NCI-H128 (cell line): Measurements from ENCODE around the gene TP53I3.
"Not testable (repeated sequence)": the region's sequence is repeated elsewhere in the genome, so short reads cannot be mapped to it uniquely, and the experiment has no call there.

Experiments
- DNase-seq: peaks from one replicate; lab custom pipeline; 2025; ENCODE audit not compliant: unreplicated experiment; lab: John Stamatoyannopoulos, UW

TP53I3 gene

GRCh38 chr2:24101992-24102391 is 17.4 kb upstream of the TP53I3 start:
- no peak for DNase-seq

- DNase-seq: not testable (repeated sequence)
Measured at GRCh38 chr2:24100732-24101131, 16.1 kb upstream of the TP53I3 start.

- not testable (repeated sequence) for DNase-seq
Measured at GRCh38 chr2:24095171-24095677, 10.6 kb upstream of the TP53I3 start.

GRCh38 chr2:24093270-24093669 is 8.6 kb upstream of the TP53I3 start:
- not testable (repeated sequence) for DNase-seq

GRCh38 chr2:24088821-24089359 is 4.3 kb upstream of the TP53I3 start:
- DNase-seq: no peak

- no peak for DNase-seq
Measured at GRCh38 chr2:24087032-24087431, 2.4 kb upstream of the TP53I3 start.

GRCh38 chr2:24086241-24086640 is 1.6 kb upstream of the TP53I3 start:
- no peak for DNase-seq

- DNase-seq: no peak
Measured at GRCh38 chr2:24085200-24085489, 511 bp upstream of the TP53I3 start.

GRCh38 chr2:24083567-24084385 is 858 bp downstream of the TP53I3 start:
- DNase-seq: peak; percentile 36

- DNase-seq: no peak
Measured at GRCh38 chr2:24082787-24083566, 1.7 kb downstream of the TP53I3 start.

- DNase-seq: no peak
Measured at GRCh38 chr2:24080701-24081100, 3.9 kb downstream of the TP53I3 start.

GRCh38 chr2:24077879-24078278 is 6.8 kb downstream of the TP53I3 start:
- DNase-seq: no peak

- no peak for DNase-seq
Measured at GRCh38 chr2:24077535-24077877, 7.1 kb downstream of the TP53I3 start.

- DNase-seq: no peak
Measured at GRCh38 chr2:24076849-24077534, 7.6 kb downstream of the TP53I3 start.

- DNase-seq: peak; percentile 99
Measured at GRCh38 chr2:24075915-24076848, 8.5 kb downstream of the TP53I3 start, which contains the start of gene SF3B6. TSS of gene SF3B6 (minus strand) at chr2:24076326. CDS start at chr2:24076229, 97 bp downstream.

- no peak for DNase-seq
Measured at GRCh38 chr2:24075259-24075658, 9.4 kb downstream of the TP53I3 start.

GRCh38 chr2:24073816-24074215 is 10.8 kb downstream of the TP53I3 start:
- no peak for DNase-seq

GRCh38 chr2:24072259-24072658 is 12.4 kb downstream of the TP53I3 start:
- no peak for DNase-seq

GRCh38 chr2:24065341-24065740 is 19.3 kb downstream of the TP53I3 start:
- no peak for DNase-seq

GRCh38 chr2:24058564-24059271 is 25.9 kb downstream of the TP53I3 start:
- no peak for DNase-seq
